Measurements from ENCODE around the gene COX4I2. TPM values are rescaled to one million over a fixed set of nuclear protein-coding genes. Genes with fewer than 3 reads are reported as not detected.
A peak's percentile ranks its signal among the peaks of the same experiment; 100 is the strongest.
"Not testable (repeated sequence)": the region's sequence is repeated elsewhere in the genome, so short reads cannot be mapped to it uniquely, and the experiment has no call there.

Gene COX4I2
- total RNA-seq, 1 experiment from 2014 or later = not detected

DNA sequence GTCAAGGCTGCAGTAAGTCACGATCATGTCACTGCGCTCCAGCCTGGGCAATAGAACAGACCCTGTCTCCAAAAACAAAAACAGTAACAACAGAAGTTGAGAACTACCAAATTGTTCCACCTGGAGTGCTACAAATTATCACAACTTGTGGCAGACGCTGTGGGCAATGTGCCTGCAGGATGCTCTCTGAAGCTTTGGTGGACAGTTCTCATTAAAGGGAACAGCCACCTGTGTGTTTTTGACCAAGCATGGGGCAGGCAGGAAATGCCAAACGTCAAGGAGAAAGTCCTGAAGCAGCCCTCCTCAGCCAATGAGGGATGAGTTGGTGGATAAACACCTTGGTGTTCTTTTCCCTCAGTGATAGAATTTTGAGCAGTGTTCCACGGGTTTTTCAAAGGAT, 15.8 kb downstream of the COX4I2 start:
- no peak for DNase-seq (ENCODE audit: low read depth)

DNA sequence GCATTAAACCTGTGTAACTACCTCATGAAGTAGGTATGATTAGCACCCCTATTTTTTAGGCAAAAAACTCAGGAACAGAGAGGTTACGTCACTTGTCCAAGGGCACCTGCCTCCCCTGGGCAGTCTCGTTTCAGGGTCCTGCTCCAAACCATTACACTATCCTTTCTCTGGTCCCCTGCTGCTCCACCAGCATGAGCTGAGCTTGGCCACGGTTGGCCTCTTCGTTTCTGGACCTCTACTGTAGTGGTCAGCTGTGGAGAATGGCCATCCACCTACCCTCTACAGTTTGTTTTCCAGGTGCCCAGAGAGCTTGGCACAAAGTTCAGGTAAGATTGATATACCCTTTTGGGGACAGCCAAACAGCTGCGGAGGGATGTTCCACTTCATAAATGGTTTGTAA, 16.8 kb downstream of the COX4I2 start:
- no peak for DNase-seq (ENCODE audit: low read depth)

DNA sequence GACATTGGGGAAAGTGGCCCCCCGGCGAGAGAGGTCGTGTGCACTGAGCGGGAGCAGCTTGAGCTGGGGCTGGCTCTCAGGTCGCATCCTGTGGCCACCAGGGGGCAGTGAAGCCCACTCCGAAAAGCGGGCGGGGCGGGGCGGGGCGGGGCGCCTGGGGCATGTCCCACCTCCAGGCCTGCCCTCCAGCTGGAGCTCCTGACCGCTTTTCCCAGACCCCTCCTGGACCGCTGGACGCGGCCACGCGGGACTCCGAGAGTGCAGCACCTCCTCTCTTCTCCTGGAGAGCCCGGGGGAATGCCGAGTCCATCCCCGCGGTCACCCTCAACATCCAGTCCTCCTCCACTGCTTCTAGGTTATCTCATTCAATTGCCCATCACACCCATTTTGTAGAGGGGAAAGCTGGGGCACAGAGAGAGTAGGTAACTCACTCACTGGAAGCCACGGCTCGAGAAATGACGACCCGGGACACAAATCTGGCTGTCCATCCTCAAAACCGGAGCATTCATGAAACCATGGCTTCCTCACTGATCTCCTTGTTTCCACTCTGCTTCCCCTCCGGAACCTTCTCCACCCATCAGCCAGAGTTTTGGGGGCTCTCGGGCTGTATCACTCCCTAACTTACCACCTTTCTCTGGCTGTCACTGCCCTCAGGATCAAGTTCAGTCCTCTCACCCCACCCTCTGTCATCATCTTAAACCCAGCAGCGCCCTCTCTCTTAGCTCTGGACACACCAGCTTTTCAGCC, 24.1 kb downstream of the COX4I2 start:
- DNase-seq (ENCODE audit: low read depth) = peak; percentile 81

DNA sequence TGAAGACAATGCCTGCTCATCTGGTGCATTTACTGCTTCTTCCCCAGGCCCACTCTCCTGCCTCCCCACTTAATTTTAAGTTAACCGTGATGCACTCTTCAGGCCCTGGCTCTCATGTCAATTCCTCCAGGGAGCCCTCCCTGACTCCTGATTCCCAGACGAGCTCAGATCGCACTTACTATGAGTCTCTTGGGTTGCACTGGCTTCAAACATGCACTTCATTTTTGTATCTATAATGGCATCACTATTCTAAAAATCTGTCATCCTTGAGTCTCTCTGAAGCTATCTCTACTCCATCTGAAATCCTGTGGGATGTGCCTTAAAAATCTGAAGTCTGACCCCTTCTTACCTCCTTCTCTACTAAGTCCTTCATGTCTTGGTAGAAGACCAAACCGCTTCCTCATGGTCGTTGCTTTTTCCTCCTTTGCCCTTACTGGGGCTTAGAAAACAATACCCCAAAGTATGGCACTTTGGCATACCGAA, 24.7 kb downstream of the COX4I2 start:
- no peak for DNase-seq (ENCODE audit: low read depth)

DNA sequence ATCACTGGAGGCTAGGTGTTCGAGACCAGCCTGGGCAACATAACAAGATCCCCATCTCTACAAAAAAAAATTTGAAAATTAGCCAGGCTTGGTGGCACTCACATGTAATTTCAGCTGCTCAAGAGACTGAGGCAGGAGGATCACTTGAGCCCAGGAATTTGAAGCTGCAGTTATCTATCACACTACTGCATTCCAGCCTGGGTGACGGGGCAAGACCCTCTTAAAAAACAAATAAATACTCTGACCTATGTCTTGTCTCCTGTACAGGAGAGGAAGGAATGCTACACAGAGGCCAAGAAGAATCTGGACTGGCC, 25.8 kb downstream of the COX4I2 start:
- no peak for DNase-seq (ENCODE audit: low read depth)

DNA sequence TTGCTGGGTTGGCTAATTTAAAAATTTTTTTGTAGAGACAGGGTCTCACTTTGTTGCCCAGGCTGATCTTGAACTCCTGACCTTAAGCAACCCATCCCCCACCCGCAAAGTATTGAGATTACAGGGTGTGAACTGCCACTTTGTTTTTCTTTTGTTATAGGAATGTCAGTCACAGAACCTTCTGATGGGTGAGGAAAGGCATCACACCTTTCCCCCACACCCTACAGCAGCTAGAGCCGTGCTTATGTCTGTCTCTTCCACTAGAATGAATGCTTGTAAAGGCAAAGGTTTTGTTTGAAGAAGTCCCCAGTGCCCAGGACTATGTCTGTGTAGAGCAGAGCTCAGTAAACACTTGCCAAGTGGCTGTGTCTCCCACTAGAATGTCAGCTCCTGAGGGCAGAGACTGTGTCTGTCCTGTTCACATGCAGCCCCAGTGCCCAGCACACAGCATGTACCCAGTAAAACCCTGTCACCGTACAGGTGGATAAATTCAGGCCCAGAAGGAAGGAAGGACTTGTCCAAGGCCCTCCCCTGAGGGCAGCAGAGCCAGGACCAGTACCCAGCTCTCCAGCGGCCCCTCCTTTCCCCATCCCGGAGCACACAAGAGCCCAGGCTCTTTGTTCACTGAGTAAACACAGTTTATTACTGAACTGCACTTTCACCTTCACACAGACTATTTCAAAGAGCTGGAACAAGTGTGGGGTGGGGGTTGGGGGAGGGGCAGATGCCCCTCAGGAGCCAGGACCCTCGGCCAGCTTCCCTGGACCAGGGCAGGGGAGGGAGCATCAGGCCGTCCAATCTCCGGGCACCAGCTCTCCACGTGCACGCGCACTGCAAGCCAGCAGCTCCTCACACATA, 26.4 kb downstream of the COX4I2 start:
- DNase-seq (ENCODE audit: low read depth) = no peak

DNA sequence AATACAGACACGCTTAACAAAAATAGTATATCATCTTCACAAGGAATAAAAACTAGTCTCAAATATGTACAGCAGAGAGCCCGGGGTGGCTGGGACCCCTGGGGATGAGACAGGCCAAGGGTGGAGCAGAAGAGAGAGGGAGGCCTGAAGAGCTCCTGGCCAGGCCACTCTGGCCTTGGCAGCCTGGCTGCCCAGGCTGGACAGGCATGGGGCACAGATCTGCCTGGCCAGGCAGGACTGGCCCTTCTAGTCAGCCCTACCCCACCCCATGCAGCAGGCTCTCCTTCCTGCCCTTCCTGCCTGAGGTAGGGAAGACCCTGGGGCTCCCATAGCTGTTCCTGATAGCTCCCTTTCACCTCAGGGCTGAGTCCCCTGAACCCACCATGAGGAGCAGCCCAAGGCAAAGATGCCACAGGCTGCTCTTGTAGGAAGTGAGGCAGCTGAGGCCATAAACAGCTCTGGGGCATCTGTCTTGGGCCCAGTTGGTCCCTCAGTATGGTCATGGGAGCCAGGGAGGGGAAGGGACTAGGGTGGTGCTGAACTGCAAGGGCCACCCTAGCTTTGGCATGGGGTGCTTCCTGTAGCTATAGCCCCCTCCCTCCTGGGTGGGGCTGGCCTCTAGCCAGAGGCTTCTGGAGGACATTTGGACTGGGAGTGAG, 27.1 kb downstream of the COX4I2 start:
- DNase-seq (ENCODE audit: low read depth) = no peak

DNA sequence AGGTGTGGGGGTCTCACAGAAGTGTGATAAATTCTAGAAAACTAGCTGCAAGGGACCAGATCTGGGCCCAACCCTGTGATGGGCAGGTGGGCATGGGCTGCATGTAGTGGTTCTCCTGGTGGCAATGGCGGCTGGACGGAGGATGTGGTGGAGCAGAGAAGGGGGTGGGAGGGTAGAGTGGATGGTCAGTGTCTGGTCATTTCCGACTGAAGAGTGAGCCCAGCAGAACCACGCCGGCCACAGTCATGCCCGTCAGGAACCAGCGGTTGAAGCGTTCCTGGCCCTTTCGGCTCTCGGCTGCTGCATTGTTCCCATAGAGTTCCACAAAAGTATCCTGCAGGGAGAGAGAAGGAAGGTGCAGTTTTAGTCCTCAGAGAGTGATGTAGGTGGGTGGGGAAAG, 28.0 kb downstream of the COX4I2 start:
- no peak for DNase-seq (ENCODE audit: low read depth)

DNA sequence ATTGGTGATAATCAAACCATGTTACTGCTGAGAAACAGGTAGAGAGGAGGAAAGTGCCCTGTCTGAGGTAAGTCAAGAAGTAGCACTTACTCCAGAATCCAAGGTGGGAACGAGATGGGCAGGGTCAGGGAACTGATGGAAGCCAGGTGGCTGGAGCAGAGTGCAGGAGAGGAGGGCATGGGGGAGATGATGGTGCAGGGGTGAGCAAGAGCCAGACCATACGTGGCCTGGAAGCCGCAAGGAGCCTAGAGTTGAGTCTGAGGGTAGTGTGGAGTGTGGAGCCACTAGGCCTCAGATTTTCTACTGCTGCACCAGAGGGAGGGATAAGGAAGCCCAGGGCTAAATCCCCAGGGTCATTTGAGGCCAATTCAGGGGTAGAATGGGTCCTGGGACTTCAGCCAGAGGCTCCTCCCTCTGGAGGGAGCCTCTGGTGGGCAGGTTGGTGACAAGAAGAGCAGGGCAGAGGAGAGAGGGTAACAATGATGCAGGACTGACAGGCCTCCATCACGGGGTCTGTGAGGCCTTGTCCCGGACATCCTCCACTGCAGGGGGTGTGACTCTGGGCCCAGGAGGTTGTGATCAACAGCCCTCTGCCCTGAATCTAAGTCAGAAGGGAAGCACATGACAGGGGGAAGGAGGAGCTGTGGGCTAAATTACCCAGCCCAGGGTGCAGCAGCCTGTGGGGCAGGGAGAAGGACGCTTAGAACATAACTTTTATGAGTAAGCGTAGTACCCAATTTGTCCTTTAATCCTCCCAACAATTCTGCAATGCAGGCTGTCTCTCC, 28.7 kb downstream of the COX4I2 start:
- no peak for DNase-seq (ENCODE audit: low read depth)

DNA sequence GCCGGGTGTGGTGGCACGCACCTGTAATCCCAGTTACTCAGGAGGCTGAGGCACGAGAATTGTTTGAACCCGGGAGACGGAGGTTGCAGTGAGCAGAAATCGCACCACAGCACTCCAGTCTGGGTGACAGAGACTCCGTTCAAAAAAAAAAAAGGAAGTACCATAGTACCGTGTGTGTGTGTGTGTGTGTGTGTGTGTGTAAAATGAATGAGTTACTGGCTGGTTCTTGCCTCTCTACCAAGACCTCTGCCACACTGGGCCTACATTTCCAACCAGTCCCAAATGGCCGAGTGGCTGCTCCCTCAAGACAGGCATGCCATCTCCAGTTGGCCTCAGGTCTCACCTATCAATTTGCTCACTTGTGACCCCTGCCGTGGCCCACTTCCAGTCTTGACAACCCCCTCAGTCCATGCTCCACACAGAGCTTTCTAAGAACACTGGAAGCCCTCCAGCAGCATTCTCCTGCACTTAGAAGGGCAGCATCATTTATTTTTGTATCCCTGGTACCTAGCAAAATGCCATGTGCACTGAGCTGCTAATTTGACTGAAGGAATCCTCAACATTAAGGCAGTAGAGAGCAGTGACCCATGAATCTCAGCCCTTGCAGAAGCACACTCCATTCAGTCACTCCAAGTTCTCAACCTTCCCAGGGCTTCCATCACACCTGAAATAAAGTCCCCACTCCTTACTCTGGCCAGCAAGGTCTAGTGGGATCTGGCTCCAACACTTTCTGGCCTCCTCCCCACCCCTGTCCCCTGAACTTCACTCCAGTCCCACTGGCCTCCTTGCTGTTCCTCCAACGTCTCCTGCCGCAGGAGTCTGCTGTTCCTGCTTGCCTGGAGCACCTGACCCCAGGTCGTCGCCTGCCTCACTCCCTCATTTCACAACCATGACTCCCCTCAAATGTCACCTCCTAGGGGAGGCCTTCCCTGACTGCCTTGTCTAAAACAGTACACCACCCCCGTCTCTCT, 29.9 kb downstream of the COX4I2 start:
- DNase-seq (ENCODE audit: low read depth) = no peak

DNA sequence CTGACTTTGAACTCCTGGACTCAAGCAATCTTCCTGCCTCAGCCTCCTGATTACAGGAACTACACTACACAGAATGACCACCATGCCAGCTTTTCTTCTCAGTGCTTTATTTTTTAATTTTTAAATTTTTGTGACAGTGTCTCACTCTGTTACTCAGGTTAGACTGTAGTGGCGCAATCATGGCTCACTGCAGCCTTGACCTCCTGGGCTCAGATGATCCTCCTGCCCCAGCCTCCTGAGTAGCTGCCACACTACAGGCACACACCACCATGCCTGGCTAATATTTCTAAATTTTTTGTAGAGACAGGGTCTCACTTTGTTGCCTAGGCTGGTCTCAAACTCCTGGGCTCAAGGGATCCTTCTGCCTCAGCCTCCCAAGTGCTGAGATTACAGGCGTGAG, 31.2 kb downstream of the COX4I2 start:
- not testable (repeated sequence) for DNase-seq (ENCODE audit: low read depth)

DNA sequence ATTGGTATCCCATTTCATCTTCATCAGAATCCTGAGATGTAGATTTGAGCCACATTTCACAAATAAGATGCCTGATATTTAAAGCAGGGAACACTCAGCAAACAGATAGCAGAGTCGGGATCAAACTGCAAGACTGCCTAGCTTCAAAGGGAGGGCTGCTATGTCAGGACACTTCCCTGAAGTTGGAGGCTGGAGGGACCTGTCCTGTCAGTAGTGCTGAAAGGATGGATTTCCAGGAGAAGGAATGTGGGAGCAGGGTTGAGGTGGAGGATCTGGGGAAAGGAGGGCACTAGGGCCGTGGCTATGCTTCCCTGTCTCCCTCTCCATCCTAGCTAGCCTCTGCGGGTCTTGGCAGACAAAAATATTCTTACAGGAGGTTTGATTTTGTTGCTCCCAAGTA, 32.2 kb downstream of the COX4I2 start:
- DNase-seq (ENCODE audit: low read depth) = no peak

DNA sequence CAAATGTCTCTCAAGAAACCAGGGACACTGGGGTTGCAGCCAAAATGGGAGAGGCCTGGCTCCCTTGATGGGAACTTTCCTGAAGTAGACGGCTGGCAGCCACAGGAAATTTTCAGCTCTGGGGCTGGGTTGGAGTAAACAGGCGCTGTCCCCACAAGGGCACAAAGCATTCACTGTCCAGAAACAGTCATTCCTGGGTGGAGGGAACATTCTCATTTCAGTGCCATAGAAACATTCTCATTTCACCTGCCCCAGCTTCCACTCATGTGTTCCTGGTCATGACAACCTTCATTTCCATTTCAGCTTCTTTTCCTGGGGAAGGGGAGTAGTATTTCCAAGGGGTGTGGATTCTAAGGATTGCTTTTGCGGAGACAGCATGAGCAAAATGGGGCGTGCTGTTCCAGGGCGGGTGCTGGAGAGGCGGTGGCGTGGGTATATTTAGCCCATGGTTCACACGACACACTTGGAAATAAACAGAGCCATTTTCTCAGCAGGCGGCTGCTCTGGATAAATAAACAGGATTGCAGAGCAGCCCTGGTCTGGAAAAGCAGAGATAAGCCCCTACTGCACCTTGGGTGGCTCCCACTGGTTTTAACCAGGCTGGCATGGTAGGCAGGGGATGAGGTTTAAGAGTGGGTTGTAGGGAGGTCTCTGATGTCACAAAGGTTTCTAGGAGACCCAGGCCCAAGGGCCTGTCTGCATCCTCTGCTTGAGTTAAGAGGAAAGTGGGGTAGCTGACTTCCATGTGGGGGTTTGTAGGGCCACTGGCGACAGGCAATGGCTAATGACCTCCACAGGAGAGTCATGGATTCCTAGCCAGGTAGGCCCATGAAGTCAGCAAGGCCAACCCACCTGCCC, 32.9 kb downstream of the COX4I2 start:
- no peak for DNase-seq (ENCODE audit: low read depth)

DNA sequence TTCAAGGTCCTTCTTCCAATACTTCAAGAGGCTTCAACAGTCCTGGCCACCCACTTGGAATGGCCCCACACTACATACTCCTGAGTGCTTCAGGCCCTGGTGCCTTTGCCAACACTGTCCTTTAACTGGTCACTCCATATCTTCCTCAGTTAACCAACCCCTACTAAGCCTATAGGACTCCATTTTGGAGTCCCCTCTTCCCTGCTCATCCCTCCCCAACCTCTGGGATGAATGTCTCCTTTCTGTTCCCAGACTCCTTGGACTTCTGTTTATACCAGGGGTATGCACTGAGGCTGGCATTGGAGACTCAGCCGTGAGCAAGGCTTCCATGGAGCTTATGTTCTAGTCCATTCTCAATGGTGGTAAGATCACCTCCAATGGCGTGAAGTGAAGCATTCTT, 33.6 kb downstream of the COX4I2 start:
- DNase-seq (ENCODE audit: low read depth) = no peak

DNA sequence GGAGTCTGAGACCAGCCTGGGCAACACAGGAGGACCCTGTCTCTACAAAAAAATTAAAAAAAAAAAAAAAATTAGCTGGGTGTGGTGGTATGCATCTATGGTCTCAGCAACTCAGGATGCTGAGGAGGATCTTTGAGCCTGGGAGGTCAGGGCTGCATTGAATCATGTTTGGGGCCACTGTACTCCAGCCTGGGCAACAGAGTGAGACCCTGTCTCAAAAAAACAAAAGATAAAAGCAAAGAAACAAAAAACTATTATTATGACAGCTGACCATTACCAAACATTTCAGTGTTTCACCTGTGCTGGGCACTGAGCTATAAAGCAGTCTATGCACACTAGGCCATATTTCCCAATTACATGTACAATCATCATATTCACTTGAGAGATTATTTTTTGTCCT, 35.7 kb downstream of the COX4I2 start:
- DNase-seq (ENCODE audit: low read depth) = no peak

DNA sequence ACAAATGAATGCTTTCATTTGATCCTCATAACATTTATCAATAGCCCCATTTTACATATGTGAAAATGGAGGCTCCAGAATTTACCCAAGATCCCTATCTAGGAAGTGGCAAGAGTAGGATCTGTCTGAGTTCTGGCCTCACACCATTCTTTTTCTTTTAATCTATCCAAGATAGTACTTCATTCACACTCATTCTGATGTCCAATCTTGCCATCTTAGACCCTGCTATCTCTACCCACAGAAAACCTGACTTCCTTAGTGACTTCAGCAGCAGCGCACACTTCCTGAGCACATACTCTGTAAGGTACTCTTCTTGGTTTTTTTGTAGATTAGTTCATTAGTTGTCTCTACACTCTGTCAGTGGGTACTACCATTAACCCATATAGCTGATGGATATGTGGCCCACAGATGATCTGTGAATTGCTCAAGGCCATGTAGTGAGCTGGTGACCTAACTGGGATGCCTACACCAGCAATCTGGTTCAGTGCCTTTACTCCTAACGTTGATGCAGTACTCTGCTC, 36.3 kb downstream of the COX4I2 start:
- DNase-seq (ENCODE audit: low read depth) = no peak

DNA sequence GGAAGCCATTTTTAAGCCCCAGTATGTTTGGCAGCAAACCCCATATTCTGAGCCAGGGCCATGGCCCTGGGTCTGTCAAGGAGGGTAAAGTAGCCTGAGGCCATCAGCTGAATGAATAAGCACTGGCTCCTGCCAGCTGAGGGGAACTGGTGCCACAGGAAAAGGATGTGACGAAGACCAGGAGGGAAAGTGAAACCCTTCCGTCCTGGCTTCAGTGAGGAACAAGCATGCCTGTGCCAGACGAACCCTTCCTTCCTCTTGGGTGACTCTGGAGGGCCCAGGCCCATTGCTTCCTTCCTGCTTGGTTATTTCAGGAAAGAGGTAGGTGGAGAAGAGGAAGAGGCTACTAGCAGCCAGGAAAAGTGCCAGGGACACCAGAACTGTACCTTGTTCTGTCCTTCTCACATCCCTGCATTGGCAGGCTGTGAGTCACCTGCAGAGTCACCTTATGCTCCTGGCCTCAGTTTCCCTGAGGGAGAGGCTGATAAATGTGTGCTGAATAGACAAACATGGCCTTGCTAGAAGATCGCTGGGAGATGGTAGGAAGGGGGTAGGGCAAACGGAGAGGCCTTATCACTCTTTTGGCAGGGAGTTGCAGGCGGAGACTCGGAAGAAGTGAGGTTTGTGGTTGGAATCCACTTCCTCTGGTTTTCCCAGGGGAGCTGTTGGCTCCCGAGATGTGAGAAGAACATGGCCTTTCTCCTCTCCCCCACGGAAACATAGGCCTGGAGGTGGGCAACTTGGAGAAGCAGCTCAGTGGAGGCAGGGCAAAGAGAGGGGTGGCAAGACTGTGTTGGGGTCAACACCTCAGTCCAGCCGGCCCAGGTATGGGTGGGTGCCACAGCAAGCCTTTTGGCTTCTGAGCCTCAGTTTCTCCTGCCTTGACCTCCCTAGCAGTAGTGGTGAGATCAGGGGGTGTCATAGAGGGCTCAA, 37.4 kb downstream of the COX4I2 start:
- peak; percentile 99 for DNase-seq (ENCODE audit: low read depth)
